Fibroblast of lung (primary cell): ENCODE data around the gene CHMP6.

Experiments used
- CTCF ChIP-seq, 2 donors: IDR thresholded peaks in 1 of 2; conservative IDR thresholded peaks in 1 of 2; 1 replicate in 1 of 2; 2 replicates in 1 of 2; pipeline ENCODE4 v1.5.1; 2011 to 2012; ENCODE audit warnings: low read length in 2 of 2, control low read depth in 1 of 2, inconsistent platforms in 1 of 2, low read depth in 1 of 2, mild to moderate bottlenecking in 1 of 2
- EZH2 ChIP-seq: IDR thresholded peaks from 2 replicates; pipeline ENCODE4 v1.5.1; 2012; ENCODE audit warnings: low read length, control low read depth, mild to moderate bottlenecking; ENCODE audit errors: missing control alignments

GRCh38 chr17:81015136-81015535 lies 23.5 kb downstream of the CHMP6 start:
- TF ChIP-seq CTCF (conservative IDR thresholded peaks at IDR 0.05 in 1 of 2, IDR thresholded peaks at IDR 0.05 in 1 of 2; ENCODE audit: low read depth in 1 of 2, low read length in 2 of 2) = no peak
- no peak for TF ChIP-seq EZH2
